NB4 (cell line): Measurements from ENCODE around the gene NFKB1.
"Not testable (repeated sequence)": the region's sequence is repeated elsewhere in the genome, so short reads cannot be mapped to it uniquely, and the experiment has no call there.

Experiments
- POLR2A ChIP-seq: IDR thresholded peaks from 2 replicates; pipeline ENCODE4 v1.6.1; 2011; ENCODE audit warnings: mild to moderate bottlenecking; ENCODE audit not compliant: insufficient read length; ENCODE audit errors: extremely low read depth
- TF ChIP-seq, protein P1 (sequence below): IDR thresholded peaks from one replicate; pipeline ENCODE4 v1.5.1; 2012; ENCODE audit warnings: low read depth, low read length

DNA sequence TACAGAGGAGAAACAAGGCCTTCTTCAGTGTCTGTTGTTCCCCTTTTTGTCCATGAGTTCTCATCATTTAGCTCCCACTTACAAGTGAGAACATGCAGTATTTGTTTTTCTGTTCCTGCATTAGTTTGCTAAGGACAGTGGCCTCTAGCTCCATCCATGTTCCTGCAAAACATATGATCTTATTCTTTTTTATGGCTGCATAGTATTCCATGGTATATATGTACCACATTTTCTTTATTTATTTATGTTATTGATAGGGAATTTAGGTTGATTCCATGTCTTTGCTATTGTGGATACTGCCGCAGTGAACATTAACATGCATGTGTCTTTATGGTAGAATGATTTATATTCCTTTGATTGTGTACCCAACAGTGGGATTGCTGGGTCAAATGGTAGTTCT, 69.1 kb downstream of the NFKB1 start:
- not testable (repeated sequence) for TF ChIP-seq POLR2A
- TF ChIP-seq, protein P1, sequence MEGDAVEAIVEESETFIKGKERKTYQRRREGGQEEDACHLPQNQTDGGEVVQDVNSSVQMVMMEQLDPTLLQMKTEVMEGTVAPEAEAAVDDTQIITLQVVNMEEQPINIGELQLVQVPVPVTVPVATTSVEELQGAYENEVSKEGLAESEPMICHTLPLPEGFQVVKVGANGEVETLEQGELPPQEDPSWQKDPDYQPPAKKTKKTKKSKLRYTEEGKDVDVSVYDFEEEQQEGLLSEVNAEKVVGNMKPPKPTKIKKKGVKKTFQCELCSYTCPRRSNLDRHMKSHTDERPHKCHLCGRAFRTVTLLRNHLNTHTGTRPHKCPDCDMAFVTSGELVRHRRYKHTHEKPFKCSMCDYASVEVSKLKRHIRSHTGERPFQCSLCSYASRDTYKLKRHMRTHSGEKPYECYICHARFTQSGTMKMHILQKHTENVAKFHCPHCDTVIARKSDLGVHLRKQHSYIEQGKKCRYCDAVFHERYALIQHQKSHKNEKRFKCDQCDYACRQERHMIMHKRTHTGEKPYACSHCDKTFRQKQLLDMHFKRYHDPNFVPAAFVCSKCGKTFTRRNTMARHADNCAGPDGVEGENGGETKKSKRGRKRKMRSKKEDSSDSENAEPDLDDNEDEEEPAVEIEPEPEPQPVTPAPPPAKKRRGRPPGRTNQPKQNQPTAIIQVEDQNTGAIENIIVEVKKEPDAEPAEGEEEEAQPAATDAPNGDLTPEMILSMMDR: not testable (repeated sequence)
